OCI-LY7 (cell line): ENCODE data around the gene AKAP13. TPM values are rescaled to one million over a fixed set of nuclear protein-coding genes. Genes with fewer than 3 reads are reported as not detected.

Source experiments
- BruUV-seq: library from RNA; stranded (reverse); fragments of 400-500 nt; replicated peaks from 2 replicates; lab custom pipeline; 2021; lab: Mats Ljungman, UMichigan
- CTCF ChIA-PET: fragments of 300-600 bp; sonication (Branson Sonifier 250); formaldehyde crosslinking; loops from one replicate; lab custom pipeline; 2022; ENCODE audit warnings: antibody characterized with exemption; ENCODE audit not compliant: unreplicated experiment; lab: Charles Lee
- POLR2A ChIA-PET: fragments of 300-600 bp; sonication (Branson Sonifier 250); formaldehyde crosslinking; loops from one replicate; lab custom pipeline; 2022; ENCODE audit warnings: antibody characterized with exemption; lab: Charles Lee
- DNase-seq: peaks from one replicate; pipeline ENCODE4 v3.0.0-alpha.2; 2015; ENCODE audit warnings: low spot score
- H2AFZ ChIP-seq: fragments of 200-600 bp; sonication (generic), shearing (Covaris generic); 2 replicates; pipeline ENCODE4 v1.6.1; 2014; ENCODE audit warnings: mild to moderate bottlenecking, antibody characterized with exemption, low read length, moderate library complexity
- H3K27ac ChIP-seq: fragments of 200-600 bp; sonication (generic); 2 replicates; pipeline ENCODE4 v1.5.1; 2014; ENCODE audit warnings: mixed run types, low read depth, mild to moderate bottlenecking, moderate library complexity, low read length, inconsistent platforms; ENCODE audit not compliant: poor library complexity, severe bottlenecking
- H3K36me3 ChIP-seq: fragments of 200-600 bp; sonication (generic); 2 replicates; pipeline ENCODE4 v1.6.1; 2014; ENCODE audit warnings: mild to moderate bottlenecking, antibody characterized with exemption, low read length, moderate library complexity, mixed read lengths; ENCODE audit not compliant: insufficient read depth
- H3K4me1 ChIP-seq: fragments of 200-600 bp; sonication (generic); 2 replicates; pipeline ENCODE4 v1.5.1; 2014; ENCODE audit warnings: mild to moderate bottlenecking, low read length; ENCODE audit not compliant: insufficient read depth, poor library complexity, severe bottlenecking
- H3K4me2 ChIP-seq: fragments of 200-600 bp; sonication (generic); 2 replicates; pipeline ENCODE4 v1.6.1; 2014; ENCODE audit warnings: mild to moderate bottlenecking, low read length
- H3K4me3 ChIP-seq: fragments of 200-600 bp; sonication (generic); 2 replicates; pipeline ENCODE4 v1.5.1; 2014; ENCODE audit warnings: mild to moderate bottlenecking, low read depth, low read length; ENCODE audit not compliant: poor library complexity, severe bottlenecking
- H3K79me2 ChIP-seq: fragments of 200-600 bp; sonication (generic); 2 replicates; pipeline ENCODE4 v1.6.1; 2016; ENCODE audit warnings: low read depth, mild to moderate bottlenecking, low read length, moderate library complexity, mixed read lengths; ENCODE audit not compliant: insufficient read depth
- H3K9me2 ChIP-seq: fragments of 200-600 bp; sonication (generic); 2 replicates; pipeline ENCODE4 v1.6.1; 2016; ENCODE audit warnings: mild to moderate bottlenecking, low read length, mixed read lengths; ENCODE audit not compliant: insufficient read depth
- H3K9me3 ChIP-seq: fragments of 200-600 bp; sonication (generic); 2 replicates; pipeline ENCODE4 v1.6.1; 2014; ENCODE audit warnings: mild to moderate bottlenecking, mixed run types, low read length, mixed read lengths
- H4K20me1 ChIP-seq: fragments of 200-600 bp; sonication (generic); 2 replicates; pipeline ENCODE4 v1.6.1; 2014; ENCODE audit warnings: mild to moderate bottlenecking, antibody characterized with exemption, low read length, moderate library complexity, mixed read lengths; ENCODE audit not compliant: insufficient read depth
- CTCF ChIP-seq: fragments of 200-600 bp; sonication (generic); conservative IDR thresholded peaks from 2 replicates; pipeline ENCODE4 v1.5.1; 2014; ENCODE audit warnings: mild to moderate bottlenecking, antibody characterized with exemption, low read length, moderate library complexity, mixed read lengths
- EZH2phosphoT487 ChIP-seq: fragments of 200-600 bp; sonication (generic); IDR thresholded peaks from 2 replicates; pipeline ENCODE4 v1.6.1; 2018; ENCODE audit warnings: low read depth, borderline replicate concordance, mild to moderate bottlenecking, mixed run types, antibody characterized with exemption, low read length, moderate library complexity, mixed read lengths
- intact Hi-C: fragments of 100-400 bp; cut with micrococcal nuclease; formaldehyde crosslinking; loops from one replicate; pipeline ENCODE4 v1.10.0; 2022; ENCODE audit not compliant: unreplicated experiment
- total RNA-seq, 2 experiments: library from RNA; depleted of rRNA in 1 of 2; stranded (reverse); fragments of >200 nt in 1 of 2; shearing (Covaris generic) in 1 of 2; gene quantifications; 2 replicates each; pipeline ENCODE4 v1.2.3, GENCODE V29; 2014 to 2022

The AKAP13 gene
- total RNA-seq, 2 experiments from 2014 or later = 140 to 250 TPM

GRCh38 chr15:85755942-85756341 lies 375.5 kb downstream of the AKAP13 start:
- DNase-seq = no peak
- H4K20me1 ChIP-seq = no peaks in the 10 kb centered on the region
- ChIA-PET CTCF (no interaction called here), POLR2A (interaction anchor here (1.2 kb wide), 1 partner anchor 41 kb away, joined by 3 read pairs; no protein-coding TSS in a partner anchor)
- intact Hi-C loops = no loop called here
- no peaks in the 10 kb centered on the region for H3K4me1 ChIP-seq
- BruUV-seq = no TSS peak
- H3K9me2 ChIP-seq = no peaks in the 10 kb centered on the region
- no peak overlapping the region for H3K4me2 ChIP-seq
- no peak overlapping the region for H3K27ac ChIP-seq
- TF ChIP-seq CTCF = no peak
- TF ChIP-seq EZH2phosphoT487 = no peak
- no peaks in the 10 kb centered on the region for H3K79me2 ChIP-seq
- H3K4me3 ChIP-seq = no peak overlapping the region
- H3K9me3 ChIP-seq = no peaks in the 10 kb centered on the region
- no peak overlapping the region for H2AFZ ChIP-seq
- no peaks in the 10 kb centered on the region for H3K36me3 ChIP-seq

GRCh38 chr15:85756411-85757072 lies 376.1 kb downstream of the AKAP13 start:
- ChIA-PET POLR2A (interaction anchor here (1.2 kb wide), 1 partner anchor 40 kb away, joined by 3 read pairs; no protein-coding TSS in a partner anchor), CTCF (interaction anchor here (0.6 kb wide), 1 partner anchor 10 kb away, joined by 3 read pairs; no protein-coding TSS in a partner anchor)
- no peak for DNase-seq
- no peaks in the 10 kb centered on the region for H3K79me2 ChIP-seq
- no peaks in the 10 kb centered on the region for H4K20me1 ChIP-seq
- no peaks in the 10 kb centered on the region for H3K9me2 ChIP-seq
- intact Hi-C loops = no loop called here
- H3K4me2 ChIP-seq = no peak overlapping the region
- no peak overlapping the region for H2AFZ ChIP-seq
- H3K9me3 ChIP-seq = no peaks in the 10 kb centered on the region
- H3K36me3 ChIP-seq = no peaks in the 10 kb centered on the region
- no peak for TF ChIP-seq EZH2phosphoT487
- TF ChIP-seq CTCF = no peak
- no peaks in the 10 kb centered on the region for H3K4me1 ChIP-seq
- no peak overlapping the region for H3K4me3 ChIP-seq
- no peak overlapping the region for H3K27ac ChIP-seq
- BruUV-seq = no TSS peak
